CD4-positive, CD25-positive, alpha-beta regulatory T cell (primary cell): ENCODE data around the gene F11. TPM values are rescaled to one million over a fixed set of nuclear protein-coding genes. Genes with fewer than 3 reads are reported as not detected.

Experiments used
- ATAC-seq, 2 donors: fragments of 150-1000 bp; cut with Tn5 transposase; one replicate each; pipeline ENCODE4 v1.10.0; 2021; ENCODE audit warnings: low read depth in 2 of 2, moderate number of reproducible peaks in 2 of 2, moderate library complexity in 1 of 2
- DNase-seq, 3 donors: peaks; one replicate each; pipeline versions ENCODE4 v3.0.0 to v3.0.0-alpha.2; 2012 to 2022; ENCODE audit warnings: mixed read lengths in 1 of 3
- H3K27ac ChIP-seq: one replicate; pipeline ENCODE4 v1.7.0; 2013; ENCODE audit warnings: mild to moderate bottlenecking, low read length; ENCODE audit not compliant: insufficient read depth, poor library complexity, severe bottlenecking
- H3K27me3 ChIP-seq: one replicate; pipeline ENCODE4 v1.7.0; 2013; ENCODE audit warnings: low read length; ENCODE audit not compliant: control insufficient read depth, insufficient read depth
- H3K36me3 ChIP-seq: one replicate; pipeline ENCODE4 v1.7.0; 2013; ENCODE audit warnings: mild to moderate bottlenecking, low read length, moderate library complexity; ENCODE audit not compliant: control insufficient read depth, insufficient read depth
- H3K4me1 ChIP-seq: 2 replicates; pipeline ENCODE4 v1.7.0; 2013; ENCODE audit warnings: mild to moderate bottlenecking, low read length; ENCODE audit not compliant: insufficient read depth, control insufficient read depth, poor library complexity, severe bottlenecking
- H3K4me3 ChIP-seq: one replicate; pipeline ENCODE4 v1.7.0; 2013; ENCODE audit warnings: low read depth, mild to moderate bottlenecking, low read length, moderate library complexity
- H3K9me3 ChIP-seq, 2 experiments: 1 replicate in 1 of 2; 2 replicates in 1 of 2; pipeline ENCODE4 v1.7.0; 2013; ENCODE audit warnings: low read length in 2 of 2, mild to moderate bottlenecking in 1 of 2, moderate library complexity in 1 of 2; ENCODE audit not compliant: control insufficient read depth in 2 of 2
- H3K27ac Mint-ChIP-seq, 3 donors: one replicate each; pipeline ENCODE4 v1.8.0; 2020 to 2022; ENCODE audit warnings: mild to moderate bottlenecking in 3 of 3, mixed read lengths in 3 of 3, moderate library complexity in 2 of 3
- H3K27me3 Mint-ChIP-seq: one replicate; pipeline ENCODE4 v1.8.0; 2022; ENCODE audit warnings: mild to moderate bottlenecking, mixed read lengths
- H3K36me3 Mint-ChIP-seq: one replicate; pipeline ENCODE4 v1.8.0; 2020; ENCODE audit warnings: mixed read lengths
- H3K4me1 Mint-ChIP-seq, 4 donors: one replicate each; pipeline ENCODE4 v1.8.0; 2020 to 2022; ENCODE audit warnings: mixed read lengths in 4 of 4, mild to moderate bottlenecking in 1 of 4
- H3K4me3 Mint-ChIP-seq, 4 donors: one replicate each; pipeline ENCODE4 v1.8.0; 2020 to 2022; ENCODE audit warnings: mild to moderate bottlenecking in 4 of 4, mixed read lengths in 4 of 4, moderate library complexity in 3 of 4
- H3K9me3 Mint-ChIP-seq, 7 donors: one replicate each; pipeline ENCODE4 v1.8.0; 2020 to 2022; ENCODE audit warnings: mixed read lengths in 7 of 7, mild to moderate bottlenecking in 3 of 7, moderate library complexity in 2 of 7
- polyA plus RNA-seq, 4 donors: library from polyadenylated mRNA; unstranded; fragments of 300-500 nt; fragmentation: Illumina TruSeq; gene quantifications; one replicate each; pipeline ENCODE4 v1.2.3, GENCODE V29; 2021
- total RNA-seq: library from RNA; stranded (reverse); gene quantifications from one replicate; pipeline ENCODE4 v1.2.3, GENCODE V29; 2022

The F11 gene
- total and polyA plus RNA-seq, 5 donors from 2014 or later = not detected

DNA sequence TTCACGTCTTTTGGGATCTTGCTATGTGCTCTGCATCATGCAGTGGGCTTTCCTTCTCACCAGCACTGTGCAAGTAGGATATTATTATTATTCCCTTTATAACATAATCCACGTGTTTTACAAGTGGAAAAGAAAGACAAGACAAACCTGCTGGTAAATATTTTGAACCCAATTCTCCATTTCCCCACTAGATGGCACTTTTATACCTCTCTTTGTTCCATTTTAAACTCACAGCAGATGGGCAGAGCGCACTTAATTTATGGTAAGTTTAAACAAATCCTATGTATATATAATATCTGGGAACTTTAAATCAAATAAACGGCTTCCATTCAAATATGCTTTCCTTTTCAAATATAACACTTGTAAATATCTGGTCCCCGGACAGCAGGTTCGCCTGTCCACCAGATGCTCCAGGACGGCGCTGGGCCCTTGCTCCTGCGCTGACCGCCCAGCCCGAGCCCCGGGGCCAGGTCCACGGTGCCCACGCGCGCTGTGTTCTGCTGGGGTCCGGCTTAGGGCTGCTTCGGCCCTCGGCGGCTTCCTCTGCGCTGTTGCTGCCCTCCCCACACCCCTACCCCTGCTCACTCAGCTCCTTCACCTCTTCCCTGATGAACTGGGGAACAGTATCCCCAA, 31.1 kb downstream of the F11 start:
- Mint-ChIP-seq H3K9me3 (peaks cover 0 to 3% (median 0%) of the 10 kb centered on the region in 7 donors), H3K27ac (no peak overlapping the region), H3K4me3 (no peak overlapping the region), H3K27me3 (peaks cover 28% of the 10 kb centered on the region), H3K4me1 (peaks cover 0 to 4% (median 3%) of the 10 kb centered on the region in 4 donors), H3K36me3 (no peaks in the 10 kb centered on the region)
- Histone ChIP-seq H3K27me3 (peaks cover 3% of the 10 kb centered on the region), H3K36me3 (no peaks in the 10 kb centered on the region), H3K9me3 (no peaks in the 10 kb centered on the region), H3K4me3 (no peak overlapping the region), H3K27ac (no peak overlapping the region), H3K4me1 (no peaks in the 10 kb centered on the region)
- DNase-seq = peak in 2 of 3 donors; percentile 4 to 43
- no peak for ATAC-seq

DNA sequence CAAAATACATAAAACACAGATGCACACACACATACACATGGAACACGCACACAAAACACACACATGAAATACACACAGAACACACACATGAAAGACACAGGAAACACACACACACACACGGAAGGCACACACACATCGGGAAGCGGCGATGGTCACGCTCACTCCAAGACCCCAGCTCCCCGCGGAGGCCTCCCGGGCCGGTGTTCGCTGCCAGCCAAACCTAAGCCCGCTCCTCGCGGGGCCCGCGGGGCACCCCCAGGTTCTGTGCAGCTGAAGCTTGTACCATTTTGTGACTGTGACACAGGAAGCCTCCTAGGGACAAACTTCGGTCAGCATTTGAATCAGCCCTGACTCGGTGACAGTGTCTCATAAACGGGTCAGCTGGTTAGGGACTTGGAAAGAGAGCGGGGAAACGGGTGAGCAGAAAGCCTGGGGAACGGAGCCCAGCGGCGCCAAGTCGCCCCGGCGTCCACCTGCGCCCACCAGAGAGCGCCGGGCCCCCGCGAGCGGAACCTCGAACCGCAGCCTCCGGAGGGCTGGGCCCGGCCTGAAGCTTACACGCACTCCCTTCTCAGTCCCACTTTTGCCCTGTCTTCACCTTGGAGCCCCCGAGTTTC, 32.1 kb downstream of the F11 start:
- Histone ChIP-seq H3K4me1 (no peaks in the 10 kb centered on the region), H3K27ac (no peak overlapping the region), H3K27me3 (peaks cover 3% of the 10 kb centered on the region), H3K36me3 (no peaks in the 10 kb centered on the region), H3K4me3 (no peak overlapping the region), H3K9me3 (no peaks in the 10 kb centered on the region)
- no peak for ATAC-seq
- Mint-ChIP-seq H3K4me3 (no peak overlapping the region), H3K9me3 (peaks cover 0 to 3% (median 0%) of the 10 kb centered on the region in 7 donors), H3K27me3 (peaks cover 28% of the 10 kb centered on the region), H3K36me3 (no peaks in the 10 kb centered on the region), H3K27ac (no peak overlapping the region), H3K4me1 (peaks cover 0 to 4% (median 3%) of the 10 kb centered on the region in 4 donors)
- no peak for DNase-seq

DNA sequence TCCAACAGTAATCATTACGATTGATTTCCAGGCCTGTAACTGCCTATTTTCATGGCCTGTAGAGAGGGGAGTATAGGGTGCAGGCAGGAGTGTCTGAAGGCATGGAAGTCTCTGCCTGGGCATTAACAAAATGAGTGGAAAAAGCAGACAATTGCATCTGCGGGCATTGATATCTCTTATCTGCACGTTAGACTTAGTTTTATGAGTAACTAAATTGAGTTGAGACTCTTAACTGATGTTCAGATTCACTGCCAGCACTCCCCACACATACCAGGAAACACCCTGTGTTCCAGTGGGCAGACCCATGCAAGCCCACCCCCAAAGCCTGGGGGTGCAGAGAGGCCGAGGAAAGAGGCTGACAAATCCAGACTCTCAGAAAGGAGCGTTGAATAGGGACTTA, 33.3 kb downstream of the F11 start:
- Mint-ChIP-seq H3K27me3 (peaks cover 28% of the 10 kb centered on the region), H3K4me1 (peaks cover 0 to 4% (median 3%) of the 10 kb centered on the region in 4 donors), H3K4me3 (no peak overlapping the region), H3K9me3 (no peaks in the 10 kb centered on the region), H3K36me3 (no peaks in the 10 kb centered on the region), H3K27ac (no peak overlapping the region)
- DNase-seq (no peak), ATAC-seq (no peak)
- Histone ChIP-seq H3K36me3 (no peaks in the 10 kb centered on the region), H3K27ac (no peak overlapping the region), H3K4me1 (no peaks in the 10 kb centered on the region), H3K9me3 (no peaks in the 10 kb centered on the region), H3K4me3 (no peak overlapping the region), H3K27me3 (peaks cover 3% of the 10 kb centered on the region)

DNA sequence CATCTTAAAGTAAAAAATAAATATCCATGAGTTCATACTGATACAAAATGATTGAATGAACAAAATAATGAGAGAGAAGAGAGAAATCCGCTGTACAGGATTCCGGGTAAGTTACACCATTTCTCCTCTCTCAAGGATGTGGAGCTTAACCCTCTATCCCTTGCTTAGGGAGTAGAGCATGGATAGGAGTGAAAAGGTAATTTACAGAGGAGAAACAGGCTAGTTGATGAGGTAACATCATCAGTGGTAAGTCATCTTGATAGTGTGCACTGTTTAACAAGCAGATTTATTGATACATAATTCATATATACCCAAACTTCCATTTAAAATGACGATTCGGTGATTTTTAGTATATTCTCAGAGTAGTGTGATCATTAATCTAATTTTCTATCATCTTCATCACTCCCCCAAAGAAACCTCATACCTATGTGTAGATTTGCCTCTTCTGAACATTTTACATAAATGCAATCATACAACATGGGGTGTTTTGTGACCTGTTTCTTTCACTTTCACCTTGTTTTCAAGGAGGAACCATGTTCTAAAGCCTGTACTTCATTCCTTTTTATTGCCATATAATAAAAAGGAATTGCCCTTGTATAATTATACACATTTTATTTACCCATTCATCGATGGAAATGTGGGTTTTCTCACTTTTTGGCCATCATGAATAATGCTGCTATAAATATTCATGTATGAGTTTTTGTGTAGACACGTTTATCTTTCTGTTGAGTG, 34.8 kb downstream of the F11 start:
- no peak overlapping the region for H3K27ac Mint-ChIP-seq
- H3K27me3 Mint-ChIP-seq = peaks cover 30% of the 10 kb centered on the region
- H3K4me1 Mint-ChIP-seq = peaks cover 0 to 4% (median 3%) of the 10 kb centered on the region in 4 donors
- DNase-seq (no peak), ATAC-seq (no peak)
- no peaks in the 10 kb centered on the region for H3K36me3 Mint-ChIP-seq
- Histone ChIP-seq H3K36me3 (no peaks in the 10 kb centered on the region), H3K9me3 (no peaks in the 10 kb centered on the region), H3K27me3 (peaks cover 3% of the 10 kb centered on the region), H3K4me1 (no peaks in the 10 kb centered on the region), H3K27ac (no peak overlapping the region), H3K4me3 (no peak overlapping the region)
- H3K9me3 Mint-ChIP-seq = no peaks in the 10 kb centered on the region
- H3K4me3 Mint-ChIP-seq = no peak overlapping the region

DNA sequence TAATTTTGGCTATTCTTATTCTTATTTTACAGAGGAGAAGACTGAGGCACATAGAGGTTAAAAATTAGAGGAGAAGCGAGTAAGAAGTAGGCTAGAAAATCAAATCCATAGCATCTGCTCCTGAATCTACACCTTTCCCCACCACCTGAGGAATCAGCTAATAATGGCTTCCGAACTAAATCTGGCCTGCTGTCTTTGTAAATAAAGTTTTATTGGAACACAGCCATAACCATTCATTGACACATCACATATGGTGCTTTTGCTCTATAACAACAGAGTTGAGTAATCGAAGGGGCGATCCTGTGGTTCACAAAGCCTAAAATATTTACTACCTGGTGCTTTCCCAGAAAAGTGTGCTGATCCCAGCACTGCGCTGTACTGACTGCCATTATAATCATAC, 38.2 kb downstream of the F11 start:
- H3K27ac ChIP-seq = no peak overlapping the region
- H3K27me3 Mint-ChIP-seq = peaks cover 13% of the 10 kb centered on the region

DNA sequence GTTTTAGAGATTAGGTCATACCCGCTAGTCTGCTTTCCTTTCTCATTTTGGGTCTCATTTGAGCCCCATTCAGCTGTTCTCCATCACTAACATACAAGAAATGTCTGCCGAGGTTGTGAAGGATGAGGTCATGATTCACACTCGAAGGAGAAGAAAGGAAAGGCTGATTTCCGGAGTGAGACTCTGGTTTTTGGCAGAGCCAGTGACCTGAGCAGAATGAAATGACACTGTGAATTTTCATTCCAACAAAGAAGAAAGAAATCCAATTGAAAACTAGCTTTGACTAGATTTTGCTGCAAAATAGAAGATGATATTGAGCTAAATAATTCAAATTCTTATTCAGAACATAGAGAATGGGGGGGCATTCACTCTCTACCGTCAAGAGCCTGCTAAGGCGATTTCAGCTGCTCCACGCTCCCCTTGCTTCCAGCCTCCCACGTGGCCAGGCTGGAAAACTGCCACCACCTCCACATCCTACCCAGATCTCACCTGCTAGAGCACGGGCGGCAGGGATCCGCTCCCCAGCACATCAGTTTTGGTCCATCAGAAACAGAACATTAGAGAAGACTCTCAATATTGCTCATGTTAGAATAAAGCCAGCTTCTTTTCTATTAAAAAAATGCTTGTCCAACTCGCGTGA, 39.0 kb downstream of the F11 start:
- Histone ChIP-seq H3K36me3 (no peaks in the 10 kb centered on the region), H3K4me1 (no peaks in the 10 kb centered on the region), H3K4me3 (no peak overlapping the region), H3K27ac (no peak overlapping the region), H3K9me3 (no peaks in the 10 kb centered on the region), H3K27me3 (no peaks in the 10 kb centered on the region)
- no peaks in the 10 kb centered on the region for H3K36me3 Mint-ChIP-seq
- no peak overlapping the region for H3K27ac Mint-ChIP-seq
- peaks cover 10% of the 10 kb centered on the region for H3K27me3 Mint-ChIP-seq
- ATAC-seq (no peak), DNase-seq (no peak)
- no peaks in the 10 kb centered on the region for H3K9me3 Mint-ChIP-seq
- no peaks in the 10 kb centered on the region for H3K4me1 Mint-ChIP-seq
- H3K4me3 Mint-ChIP-seq = no peak overlapping the region

More for the DNA sequence above, 38.2 kb downstream of the F11 start:
- no peaks in the 10 kb centered on the region for H3K36me3 Mint-ChIP-seq
- Histone ChIP-seq H3K9me3 (no peaks in the 10 kb centered on the region), H3K4me1 (no peaks in the 10 kb centered on the region), H3K4me3 (no peak overlapping the region), H3K27me3 (no peaks in the 10 kb centered on the region), H3K36me3 (no peaks in the 10 kb centered on the region)
- no peaks in the 10 kb centered on the region for H3K4me1 Mint-ChIP-seq
- H3K27ac Mint-ChIP-seq = no peak overlapping the region
- no peak for DNase-seq
- H3K4me3 Mint-ChIP-seq = no peak overlapping the region
- no peaks in the 10 kb centered on the region for H3K9me3 Mint-ChIP-seq
- ATAC-seq = no peak

DNA sequence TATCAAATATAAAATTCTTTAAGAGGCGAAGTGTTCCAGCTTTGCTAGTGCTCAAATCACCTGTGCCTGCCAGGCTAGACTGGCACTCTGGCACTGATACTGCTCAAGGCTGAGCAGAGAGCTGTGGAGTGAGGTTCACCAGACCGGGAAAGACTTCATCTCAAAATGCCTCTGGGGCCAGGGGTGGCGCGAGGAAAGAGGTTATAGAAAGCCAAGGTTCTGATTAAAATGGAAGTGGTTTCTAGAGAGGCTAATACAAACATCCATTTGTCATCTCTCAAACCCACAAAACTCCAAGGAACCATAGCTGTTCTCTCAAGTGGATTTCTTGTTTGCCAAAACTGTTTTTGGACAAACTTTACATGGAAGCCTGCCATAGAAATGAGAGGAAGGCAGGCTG, 41.5 kb downstream of the F11 start:
- H3K9me3 ChIP-seq = no peaks in the 10 kb centered on the region
- Mint-ChIP-seq H3K27ac (no peak overlapping the region), H3K9me3 (no peaks in the 10 kb centered on the region), H3K4me1 (no peaks in the 10 kb centered on the region), H3K27me3 (peaks cover 7% of the 10 kb centered on the region), H3K36me3 (no peaks in the 10 kb centered on the region), H3K4me3 (no peak overlapping the region)
- no peak overlapping the region for H3K4me3 ChIP-seq
- DNase-seq = no peak
- no peak for ATAC-seq
- H3K4me1 ChIP-seq = no peaks in the 10 kb centered on the region
- H3K36me3 ChIP-seq = no peaks in the 10 kb centered on the region
- no peak overlapping the region for H3K27ac ChIP-seq
- no peaks in the 10 kb centered on the region for H3K27me3 ChIP-seq
